ENCODE data around the gene SCARB1. TPM values are rescaled to one million over a fixed set of nuclear protein-coding genes. Genes with fewer than 3 reads are reported as not detected.
A peak's percentile ranks its signal among the peaks of the same experiment; 100 is the strongest.

SCARB1 gene
- total and polyA plus RNA-seq, 8 donors: 23.5 to 36.5 (median 30.4) TPM

- TF ChIP-seq CTCF (IDR thresholded peaks at IDR 0.05): no peak
- Histone ChIP-seq H3K4me3 (no peak overlapping the region), H3K4me1 (peaks cover 0 to 67% of the 10 kb centered on the region in 2 donors), H3K9me3 (no peaks in the 10 kb centered on the region), H3K27ac (peak overlapping the region in 1 of 2 donors; percentile 29), H3K36me3 (no peaks in the 10 kb centered on the region), H3K27me3 (peaks cover 0 to 10% of the 10 kb centered on the region in 2 donors)
- DNase-seq: no peak
- intact Hi-C loops (cut with DNase I): no loop called here
- ATAC-seq: no peak
Measured at GRCh38 chr12:124866195-124866882, 2.7 kb upstream of the SCARB1 start.

GRCh38 chr12:124865728-124866127 lies 2.1 kb upstream of the SCARB1 start:
- H3K27me3 ChIP-seq: peaks cover 0 to 10% of the 10 kb centered on the region in 2 donors
- H3K4me1 ChIP-seq: peaks cover 0 to 67% of the 10 kb centered on the region in 2 donors
- intact Hi-C loops (cut with DNase I): no loop called here
- peak overlapping the region in 1 of 2 donors; percentile 29 for H3K27ac ChIP-seq
- DNase-seq: no peak
- TF ChIP-seq CTCF (IDR thresholded peaks at IDR 0.05): no peak
- H3K9me3 ChIP-seq: no peaks in the 10 kb centered on the region
- no peaks in the 10 kb centered on the region for H3K36me3 ChIP-seq
- peak; percentile 11 for ATAC-seq
- no peak overlapping the region for H3K4me3 ChIP-seq

- Histone ChIP-seq H3K36me3 (no peaks in the 10 kb centered on the region), H3K9me3 (no peaks in the 10 kb centered on the region), H3K4me3 (peak overlapping the region in 1 of 2 donors; percentile 84), H3K27me3 (peaks cover 0 to 10% of the 10 kb centered on the region in 2 donors), H3K4me1 (peaks cover 0 to 59% of the 10 kb centered on the region in 2 donors), H3K27ac (peak overlapping the region in 1 of 2 donors; percentile 66)
- ATAC-seq (no peak), DNase-seq (no peak)
- TF ChIP-seq CTCF (IDR thresholded peaks at IDR 0.05): no peak
- intact Hi-C loops (cut with DNase I): no loop called here
Measured at GRCh38 chr12:124864326-124864752, 675 bp upstream of the SCARB1 start.

- H3K4me3 ChIP-seq: peak overlapping the region; percentile 58 to 84
- intact Hi-C loops (cut with DNase I): no loop called here
- no peaks in the 10 kb centered on the region for H3K36me3 ChIP-seq
- no peaks in the 10 kb centered on the region for H3K9me3 ChIP-seq
- peaks cover 0 to 50% of the 10 kb centered on the region in 2 donors for H3K4me1 ChIP-seq
- no peak for TF ChIP-seq CTCF (IDR thresholded peaks at IDR 0.05)
- ATAC-seq (peak; percentile 6), DNase-seq (no peak)
- peak overlapping the region in 1 of 2 donors; percentile 66 for H3K27ac ChIP-seq
- H3K27me3 ChIP-seq: peaks cover 0 to 10% of the 10 kb centered on the region in 2 donors
Measured at GRCh38 chr12:124862768-124863415, 772 bp downstream of the SCARB1 start.

Measured in left lung (tissue), 10 donors.